HG03342 (cell line): ENCODE results near the gene KRT74.
"Not testable (repeated sequence)": the region's sequence is repeated elsewhere in the genome, so short reads cannot be mapped to it uniquely, and the experiment has no call there.

ENCODE experiments used
- ATAC-seq: cut with Tn5 transposase; IDR thresholded peaks from one replicate; pipeline ENCODE4 v1.9.1; 2021; ENCODE audit warnings: mild to moderate bottlenecking, moderate library complexity; ENCODE audit not compliant: unreplicated experiment

KRT74 gene

GRCh38 chr12:52603314-52603713 is 29.7 kb upstream of the KRT74 start:
- ATAC-seq, result no peak

GRCh38 chr12:52602552-52602951 is 28.9 kb upstream of the KRT74 start:
- ATAC-seq, result no peak

GRCh38 chr12:52601671-52602070 is 28.0 kb upstream of the KRT74 start:
- no peak for ATAC-seq

GRCh38 chr12:52600941-52601481 is 27.4 kb upstream of the KRT74 start, which contains the start of gene KRT72:
TSS of gene KRT72 (minus strand) at chr12:52601463. CDS start at chr12:52601452, 11 bp downstream.
- no peak for ATAC-seq

GRCh38 chr12:52600475-52600874 is 26.8 kb upstream of the KRT74 start:
- ATAC-seq, result no peak

- no peak for ATAC-seq
These were observed 26.4 kb upstream of the KRT74 start for GRCh38 chr12:52600071-52600470.

GRCh38 chr12:52598966-52599365 is 25.3 kb upstream of the KRT74 start:
- no peak for ATAC-seq

- not testable (repeated sequence) for ATAC-seq
These were observed 20.6 kb upstream of the KRT74 start for GRCh38 chr12:52594237-52594636.

GRCh38 chr12:52591521-52591920 is 17.9 kb upstream of the KRT74 start:
- no peak for ATAC-seq

GRCh38 chr12:52590021-52590420 is 16.4 kb upstream of the KRT74 start:
- ATAC-seq, result no peak

GRCh38 chr12:52587563-52587962 is 13.9 kb upstream of the KRT74 start:
- no peak for ATAC-seq

GRCh38 chr12:52585946-52586345 is 12.3 kb upstream of the KRT74 start:
- ATAC-seq, result no peak

GRCh38 chr12:52585066-52585465 is 11.4 kb upstream of the KRT74 start:
- ATAC-seq, result no peak

GRCh38 chr12:52584156-52584682 is 10.6 kb upstream of the KRT74 start:
- no peak for ATAC-seq

GRCh38 chr12:52582971-52583456 is 9.4 kb upstream of the KRT74 start:
- ATAC-seq, result no peak

- no peak for ATAC-seq
These were observed 8.8 kb upstream of the KRT74 start for GRCh38 chr12:52582486-52582885.

- no peak for ATAC-seq
These were observed 7.8 kb upstream of the KRT74 start for GRCh38 chr12:52581481-52581880.

GRCh38 chr12:52581066-52581465 is 7.4 kb upstream of the KRT74 start:
- ATAC-seq, result no peak

- ATAC-seq, result no peak
These were observed 6.9 kb upstream of the KRT74 start for GRCh38 chr12:52580496-52580895.

GRCh38 chr12:52579468-52580465 is 6.1 kb upstream of the KRT74 start:
- no peak for ATAC-seq

GRCh38 chr12:52578469-52578868 is 4.8 kb upstream of the KRT74 start:
- no peak for ATAC-seq

GRCh38 chr12:52577316-52577715 is 3.7 kb upstream of the KRT74 start:
- no peak for ATAC-seq
